ENCODE measurements around the gene HBS1L.

HBS1L gene

GRCh38 chr6:134932098-134932497 lies 122.5 kb downstream of the HBS1L start:
- TF ChIP-seq GATA1 (IDR thresholded peaks at IDR 0.05; ENCODE audit: low read depth, low read length) (no peak), POLR2A (IDR thresholded peaks at IDR 0.05; ENCODE audit: low read length) (no peak)

DNA sequence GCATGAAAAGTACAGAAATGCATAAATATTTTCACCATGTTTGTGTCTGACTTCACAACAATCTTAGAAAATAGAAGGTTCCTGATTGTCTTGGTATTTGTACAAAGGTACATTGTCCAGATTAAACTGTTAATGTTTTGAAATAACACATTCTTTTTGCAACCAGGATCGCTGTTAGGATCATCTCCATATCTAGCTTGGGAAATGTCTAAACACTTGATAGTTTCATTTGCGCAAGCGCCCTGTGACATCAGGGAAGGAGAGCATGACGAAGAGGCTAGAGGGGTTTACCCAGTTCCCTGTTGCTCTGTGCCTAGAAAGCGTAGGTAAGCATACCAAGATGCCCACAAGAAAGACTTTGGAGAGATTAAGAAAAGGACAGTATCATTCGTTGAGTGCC lies 124.2 kb downstream of the HBS1L start:
- no peak for TF ChIP-seq POLR2A (IDR thresholded peaks at IDR 0.05; ENCODE audit: low read length)
- TF ChIP-seq GATA1 (IDR thresholded peaks at IDR 0.05; ENCODE audit: low read depth, low read length), result no peak
- DNase-seq, result no peak

More at GRCh38 chr6:134932098-134932497, 122.5 kb downstream of the HBS1L start:
- no peak for DNase-seq

GRCh38 chr6:134928151-134928900 lies 126.3 kb downstream of the HBS1L start:
- TF ChIP-seq POLR2A (IDR thresholded peaks at IDR 0.05; ENCODE audit: low read length) (no peak), GATA1 (IDR thresholded peaks at IDR 0.05; ENCODE audit: low read depth, low read length) (no peak)
- no peak for DNase-seq

DNA sequence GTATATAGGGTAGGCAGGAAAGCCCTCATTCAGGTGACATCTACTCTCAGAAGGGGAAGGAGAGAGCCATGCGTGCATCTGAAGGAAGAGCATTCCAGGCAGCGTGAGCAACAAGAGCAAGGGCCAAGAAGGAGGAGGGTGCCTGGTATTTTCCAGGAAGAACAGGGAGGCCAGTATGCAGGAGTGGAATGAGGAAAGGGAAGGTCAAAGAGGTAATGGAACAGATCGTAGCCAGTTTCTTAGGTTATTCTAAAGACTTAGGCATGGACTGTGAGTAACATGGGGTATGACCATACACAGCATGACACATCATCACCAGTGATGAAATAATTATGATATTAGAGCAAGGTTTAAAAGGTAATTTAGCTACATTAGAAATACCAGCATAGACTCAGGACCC lies 128.8 kb downstream of the HBS1L start:
- TF ChIP-seq GATA1 (IDR thresholded peaks at IDR 0.05; ENCODE audit: low read depth, low read length) (no peak), POLR2A (IDR thresholded peaks at IDR 0.05; ENCODE audit: low read length) (no peak)
- DNase-seq, result no peak

- no peak for DNase-seq
- TF ChIP-seq GATA1 (IDR thresholded peaks at IDR 0.05; ENCODE audit: low read depth, low read length), result no peak
- TF ChIP-seq POLR2A (IDR thresholded peaks at IDR 0.05; ENCODE audit: low read length), result no peak
Measured at GRCh38 chr6:134921721-134922261, 132.8 kb downstream of the HBS1L start.

- DNase-seq, result no peak
- TF ChIP-seq POLR2A (IDR thresholded peaks at IDR 0.05; ENCODE audit: low read length), result no peak
- TF ChIP-seq GATA1 (IDR thresholded peaks at IDR 0.05; ENCODE audit: low read depth, low read length), result no peak
Measured at GRCh38 chr6:134921276-134921675, 133.3 kb downstream of the HBS1L start.

DNA sequence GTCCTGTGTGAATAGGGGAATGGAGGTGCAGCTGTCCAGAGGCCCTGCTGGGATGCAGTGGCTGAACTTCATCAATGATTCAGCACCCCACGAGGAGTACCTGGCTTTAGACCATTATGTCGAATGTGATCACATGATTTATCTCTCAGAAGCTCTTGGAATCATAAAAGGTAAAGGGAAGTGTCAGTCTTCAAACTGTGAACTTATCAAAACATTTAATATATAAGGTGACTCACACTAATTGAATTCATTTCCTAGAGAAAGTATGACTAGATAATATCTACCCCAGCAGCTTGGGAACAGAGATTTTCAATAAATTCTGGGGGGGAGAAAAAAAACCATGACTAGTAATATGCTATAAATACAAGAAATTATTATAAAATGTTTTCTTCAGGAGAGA lies 134.2 kb downstream of the HBS1L start:
- TF ChIP-seq GATA1 (IDR thresholded peaks at IDR 0.05; ENCODE audit: low read depth, low read length), result no peak
- no peak for TF ChIP-seq POLR2A (IDR thresholded peaks at IDR 0.05; ENCODE audit: low read length)
- no peak for DNase-seq

DNA sequence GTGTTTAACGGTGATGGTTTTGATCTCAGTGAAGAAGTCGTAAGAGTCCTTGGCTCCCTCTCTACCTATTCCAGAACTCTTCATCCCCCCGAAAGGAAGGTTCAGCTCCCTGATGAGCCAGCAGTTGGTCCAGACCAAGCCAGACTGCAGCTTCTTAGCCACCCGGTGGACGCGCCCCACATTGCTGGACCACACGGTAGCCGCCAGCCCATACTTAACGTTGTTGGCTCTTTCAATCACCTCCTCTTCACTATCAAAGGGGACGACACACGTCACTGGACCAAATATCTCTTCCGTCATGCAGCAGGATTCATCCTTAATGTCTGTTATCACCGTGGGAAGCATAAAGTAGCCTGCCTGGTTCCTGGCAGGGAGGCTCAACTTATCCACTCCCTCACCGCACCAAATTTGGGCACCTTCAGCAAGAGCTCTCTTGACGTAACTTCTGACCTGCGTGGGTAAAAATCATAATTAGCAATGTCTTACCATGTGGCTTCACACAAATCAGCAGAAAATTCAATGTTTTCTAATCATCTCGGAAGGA lies 136.1 kb downstream of the HBS1L start:
- no peak for DNase-seq
- no peak for TF ChIP-seq GATA1 (IDR thresholded peaks at IDR 0.05; ENCODE audit: low read depth, low read length)
- TF ChIP-seq POLR2A (IDR thresholded peaks at IDR 0.05; ENCODE audit: low read length), result no peak

- TF ChIP-seq GATA1 (IDR thresholded peaks at IDR 0.05; ENCODE audit: low read depth, low read length) (no peak), POLR2A (IDR thresholded peaks at IDR 0.05; ENCODE audit: low read length) (no peak)
- no peak for DNase-seq
Measured at GRCh38 chr6:134911547-134911946, 143.1 kb downstream of the HBS1L start.

DNA sequence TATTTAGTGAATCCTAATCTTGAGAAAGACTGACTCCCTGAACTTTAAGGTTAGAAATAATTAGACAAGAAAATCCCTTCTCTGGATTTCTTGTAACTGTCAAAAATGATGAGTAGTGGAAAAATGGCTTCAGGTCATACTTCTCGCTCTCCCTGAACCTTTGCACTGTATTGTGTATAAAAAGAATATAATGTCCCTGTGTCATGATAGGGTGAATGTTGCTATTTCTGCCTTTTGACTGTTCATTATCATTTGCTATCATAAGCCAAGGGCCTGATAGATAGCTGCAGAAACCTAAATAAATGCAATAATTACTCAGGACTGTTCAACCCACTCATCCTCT lies 144.1 kb downstream of the HBS1L start:
- TF ChIP-seq POLR2A (IDR thresholded peaks at IDR 0.05; ENCODE audit: low read length) (no peak), GATA1 (IDR thresholded peaks at IDR 0.05; ENCODE audit: low read depth, low read length) (no peak)
- no peak for DNase-seq
